Peyer's patch (tissue), 4 donors: ENCODE results near the gene ATP10A.

Experiments used
- POLR2A ChIP-seq, 2 donors: fragments of 450-650 bp; IDR thresholded peaks; one replicate each; pipeline ENCODE4 v1.5.1; 2017; ENCODE audit warnings: antibody characterized with exemption in 2 of 2, mild to moderate bottlenecking in 2 of 2, moderate library complexity in 2 of 2
- TF ChIP-seq, protein P1 (sequence below), 6 experiments: fragments of 450-650 bp in 4 of 6; fragments of 200-600 bp in 2 of 6; sonication (generic) in 1 of 6; IDR thresholded peaks; one replicate each; pipeline ENCODE4 v1.5.1; 2017 to 2019; ENCODE audit warnings: antibody characterized with exemption in 6 of 6, mild to moderate bottlenecking in 3 of 6, moderate library complexity in 1 of 6

- no peak for TF ChIP-seq POLR2A (IDR thresholded peaks at IDR 0.05)
- TF ChIP-seq, protein P1, sequence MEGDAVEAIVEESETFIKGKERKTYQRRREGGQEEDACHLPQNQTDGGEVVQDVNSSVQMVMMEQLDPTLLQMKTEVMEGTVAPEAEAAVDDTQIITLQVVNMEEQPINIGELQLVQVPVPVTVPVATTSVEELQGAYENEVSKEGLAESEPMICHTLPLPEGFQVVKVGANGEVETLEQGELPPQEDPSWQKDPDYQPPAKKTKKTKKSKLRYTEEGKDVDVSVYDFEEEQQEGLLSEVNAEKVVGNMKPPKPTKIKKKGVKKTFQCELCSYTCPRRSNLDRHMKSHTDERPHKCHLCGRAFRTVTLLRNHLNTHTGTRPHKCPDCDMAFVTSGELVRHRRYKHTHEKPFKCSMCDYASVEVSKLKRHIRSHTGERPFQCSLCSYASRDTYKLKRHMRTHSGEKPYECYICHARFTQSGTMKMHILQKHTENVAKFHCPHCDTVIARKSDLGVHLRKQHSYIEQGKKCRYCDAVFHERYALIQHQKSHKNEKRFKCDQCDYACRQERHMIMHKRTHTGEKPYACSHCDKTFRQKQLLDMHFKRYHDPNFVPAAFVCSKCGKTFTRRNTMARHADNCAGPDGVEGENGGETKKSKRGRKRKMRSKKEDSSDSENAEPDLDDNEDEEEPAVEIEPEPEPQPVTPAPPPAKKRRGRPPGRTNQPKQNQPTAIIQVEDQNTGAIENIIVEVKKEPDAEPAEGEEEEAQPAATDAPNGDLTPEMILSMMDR (IDR thresholded peaks at IDR 0.05), result no peak
Observed at GRCh38 chr15:25658560-25658959, 204.6 kb downstream of the ATP10A start.
